ENCODE results near the gene INPP4A.

The INPP4A gene

GRCh38 chr2:98460573-98461497 lies 16.2 kb downstream of the INPP4A start:
- peak; percentile 52 for DNase-seq (ENCODE audit: low read depth)

- no peak for DNase-seq (ENCODE audit: low read depth)
Measured at GRCh38 chr2:98461498-98462049, 16.9 kb downstream of the INPP4A start.

- DNase-seq (ENCODE audit: low read depth), result no peak
Measured at GRCh38 chr2:98463081-98463481, 18.4 kb downstream of the INPP4A start.

- no peak for DNase-seq (ENCODE audit: low read depth)
Measured at GRCh38 chr2:98463551-98463971, 18.9 kb downstream of the INPP4A start.

GRCh38 chr2:98463988-98464771 lies 19.5 kb downstream of the INPP4A start:
- DNase-seq (ENCODE audit: low read depth), result no peak

GRCh38 chr2:98464772-98465310 lies 20.2 kb downstream of the INPP4A start:
- DNase-seq (ENCODE audit: low read depth), result no peak

- peak; percentile 50 for DNase-seq (ENCODE audit: low read depth)
Measured at GRCh38 chr2:98465456-98466226, 21.0 kb downstream of the INPP4A start.

GRCh38 chr2:98467082-98467536 lies 22.5 kb downstream of the INPP4A start:
- DNase-seq (ENCODE audit: low read depth), result no peak

GRCh38 chr2:98467652-98468051 lies 23.0 kb downstream of the INPP4A start:
- no peak for DNase-seq (ENCODE audit: low read depth)

- DNase-seq (ENCODE audit: low read depth), result no peak
Measured at GRCh38 chr2:98468621-98469236, 24.1 kb downstream of the INPP4A start.

GRCh38 chr2:98469862-98470544 lies 25.3 kb downstream of the INPP4A start:
- DNase-seq (ENCODE audit: low read depth), result no peak

GRCh38 chr2:98470851-98471255 lies 26.2 kb downstream of the INPP4A start:
- DNase-seq (ENCODE audit: low read depth), result no peak

- DNase-seq (ENCODE audit: low read depth), result no peak
Measured at GRCh38 chr2:98471402-98472131, 26.9 kb downstream of the INPP4A start.

GRCh38 chr2:98472132-98472650 lies 27.5 kb downstream of the INPP4A start:
- DNase-seq (ENCODE audit: low read depth), result no peak

- DNase-seq (ENCODE audit: low read depth), result no peak
Measured at GRCh38 chr2:98472961-98473746, 28.5 kb downstream of the INPP4A start.

- no peak for DNase-seq (ENCODE audit: low read depth)
Measured at GRCh38 chr2:98473995-98474780, 29.5 kb downstream of the INPP4A start.

GRCh38 chr2:98474979-98475632 lies 30.4 kb downstream of the INPP4A start:
- DNase-seq (ENCODE audit: low read depth), result no peak

Measured in activated T-helper 9 cell treated with anti-CD3 and anti-CD28 coated beads, Interleukin-2, amount 50 U/mL, for 16 hours (primary cell).